ENCODE results near the gene CRABP2.

The CRABP2 gene

GRCh38 chr1:156691665-156692440, 13.5 kb downstream of the CRABP2 start:
- in situ Hi-C loops (cut with HindIII; ENCODE audit: low sequenced_read_pairs): no loop called here

GRCh38 chr1:156691191-156691590, 14.2 kb downstream of the CRABP2 start:
- in situ Hi-C loops (cut with HindIII; ENCODE audit: low sequenced_read_pairs): no loop called here

GRCh38 chr1:156690675-156691036, 14.7 kb downstream of the CRABP2 start:
- in situ Hi-C loops (cut with HindIII; ENCODE audit: low sequenced_read_pairs): no loop called here

- in situ Hi-C loops (cut with HindIII; ENCODE audit: low sequenced_read_pairs): no loop called here
These were observed 15.3 kb downstream of the CRABP2 start for GRCh38 chr1:156689953-156690674.

GRCh38 chr1:156689035-156689952, 16.1 kb downstream of the CRABP2 start:
- in situ Hi-C loops (cut with HindIII; ENCODE audit: low sequenced_read_pairs): no loop called here

- in situ Hi-C loops (cut with HindIII; ENCODE audit: low sequenced_read_pairs): no loop called here
These were observed 21.1 kb downstream of the CRABP2 start for GRCh38 chr1:156684227-156684782.

GRCh38 chr1:156682166-156682890, 23.1 kb downstream of the CRABP2 start:
- in situ Hi-C loops (cut with HindIII; ENCODE audit: low sequenced_read_pairs): no loop called here

GRCh38 chr1:156681196-156681960, 24.0 kb downstream of the CRABP2 start:
- in situ Hi-C loops (cut with HindIII; ENCODE audit: low sequenced_read_pairs): no loop called here

- in situ Hi-C loops (cut with HindIII; ENCODE audit: low sequenced_read_pairs): no loop called here
These were observed 25.3 kb downstream of the CRABP2 start for GRCh38 chr1:156680056-156680455.

GRCh38 chr1:156677616-156678596, 27.5 kb downstream of the CRABP2 start:
- in situ Hi-C loops (cut with HindIII; ENCODE audit: low sequenced_read_pairs): no loop called here

GRCh38 chr1:156676820-156677615, 28.4 kb downstream of the CRABP2 start, which contains the start of gene NES:
Gene NES, minus strand, starts transcription at chr1:156677407. Its CDS starts 143 bp downstream, at chr1:156677264.
- in situ Hi-C loops (cut with HindIII; ENCODE audit: low sequenced_read_pairs): no loop called here

GRCh38 chr1:156676114-156676819, 29.1 kb downstream of the CRABP2 start:
- in situ Hi-C loops (cut with HindIII; ENCODE audit: low sequenced_read_pairs): no loop called here

GRCh38 chr1:156675210-156676113, 29.9 kb downstream of the CRABP2 start:
- in situ Hi-C loops (cut with HindIII; ENCODE audit: low sequenced_read_pairs): no loop called here

- in situ Hi-C loops (cut with HindIII; ENCODE audit: low sequenced_read_pairs): no loop called here
These were observed 31.8 kb downstream of the CRABP2 start for GRCh38 chr1:156673387-156674121.

GRCh38 chr1:156671804-156672203, 33.6 kb downstream of the CRABP2 start:
- in situ Hi-C loops (cut with HindIII; ENCODE audit: low sequenced_read_pairs): no loop called here

Measured in DLD1 (cell line).